ENCODE data around the gene HAUS7.

DNA sequence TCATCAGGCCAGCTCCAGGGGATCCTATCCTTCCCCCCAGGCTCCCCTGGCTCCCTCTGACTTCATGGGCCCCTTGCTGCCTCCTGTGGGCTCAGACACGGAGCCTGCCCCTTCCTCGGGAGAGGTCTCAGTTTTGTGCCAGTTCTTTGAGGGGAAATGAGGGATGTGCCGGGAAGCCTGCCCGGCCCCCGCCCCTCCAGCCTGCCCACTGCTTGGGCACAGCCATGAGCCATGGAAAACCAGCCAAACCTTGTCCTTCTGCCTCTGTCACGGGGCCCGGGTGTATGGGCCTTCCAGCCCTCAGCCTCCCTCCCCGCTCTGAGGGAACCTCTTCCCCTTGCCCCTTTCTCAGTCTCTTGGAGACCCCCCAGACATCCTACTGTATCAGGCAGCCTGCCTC lies 31.2 kb upstream of the HAUS7 start:
- TF ChIP-seq, protein P1, sequence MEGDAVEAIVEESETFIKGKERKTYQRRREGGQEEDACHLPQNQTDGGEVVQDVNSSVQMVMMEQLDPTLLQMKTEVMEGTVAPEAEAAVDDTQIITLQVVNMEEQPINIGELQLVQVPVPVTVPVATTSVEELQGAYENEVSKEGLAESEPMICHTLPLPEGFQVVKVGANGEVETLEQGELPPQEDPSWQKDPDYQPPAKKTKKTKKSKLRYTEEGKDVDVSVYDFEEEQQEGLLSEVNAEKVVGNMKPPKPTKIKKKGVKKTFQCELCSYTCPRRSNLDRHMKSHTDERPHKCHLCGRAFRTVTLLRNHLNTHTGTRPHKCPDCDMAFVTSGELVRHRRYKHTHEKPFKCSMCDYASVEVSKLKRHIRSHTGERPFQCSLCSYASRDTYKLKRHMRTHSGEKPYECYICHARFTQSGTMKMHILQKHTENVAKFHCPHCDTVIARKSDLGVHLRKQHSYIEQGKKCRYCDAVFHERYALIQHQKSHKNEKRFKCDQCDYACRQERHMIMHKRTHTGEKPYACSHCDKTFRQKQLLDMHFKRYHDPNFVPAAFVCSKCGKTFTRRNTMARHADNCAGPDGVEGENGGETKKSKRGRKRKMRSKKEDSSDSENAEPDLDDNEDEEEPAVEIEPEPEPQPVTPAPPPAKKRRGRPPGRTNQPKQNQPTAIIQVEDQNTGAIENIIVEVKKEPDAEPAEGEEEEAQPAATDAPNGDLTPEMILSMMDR (IDR thresholded peaks at IDR 0.05), result no peak
- no peak for TF ChIP-seq POLR2A (IDR thresholded peaks at IDR 0.05)

Measured in uterus (tissue), 2 donors.